Measurements from ENCODE around the gene TTR. TPM values are rescaled to one million over a fixed set of nuclear protein-coding genes. Genes with fewer than 3 reads are reported as not detected.

Gene TTR
- total RNA-seq, 1 experiment from 2014 or later, result not detected

Other genes with a start within 250 kb of the TTR start
- not detected in 2 replicates for gene DSG4, start 215.1 kb upstream of the TTR start, total RNA-seq (2014; rRNA removed; shearing (Covaris generic))
- not detected in 2 replicates for gene DSG3, start 144.1 kb upstream of the TTR start, total RNA-seq (2014; rRNA removed; shearing (Covaris generic))
- gene DSG2, start 93.7 kb upstream of the TTR start, total RNA-seq (2014; rRNA removed; shearing (Covaris generic)), result 0.10 and 0.24 TPM in 2 replicates
- 2.4 and 2.8 TPM in 2 replicates for gene B4GALT6, start 92.7 kb downstream of the TTR start, total RNA-seq (2014; rRNA removed; shearing (Covaris generic))
- not detected in 2 replicates for gene SLC25A52, start 169.0 kb downstream of the TTR start, total RNA-seq (2014; rRNA removed; shearing (Covaris generic))